ENCODE measurements around the gene WNT5A.

WNT5A gene

GRCh38 chr3:55486857-55487380, at the start of gene WNT5A:
TSS of gene WNT5A (minus strand) at chr3:55487306. CDS start at chr3:55486985, 321 bp downstream.
- DNase-seq (ENCODE audit: low read depth in 3 of 3): no peak

DNA sequence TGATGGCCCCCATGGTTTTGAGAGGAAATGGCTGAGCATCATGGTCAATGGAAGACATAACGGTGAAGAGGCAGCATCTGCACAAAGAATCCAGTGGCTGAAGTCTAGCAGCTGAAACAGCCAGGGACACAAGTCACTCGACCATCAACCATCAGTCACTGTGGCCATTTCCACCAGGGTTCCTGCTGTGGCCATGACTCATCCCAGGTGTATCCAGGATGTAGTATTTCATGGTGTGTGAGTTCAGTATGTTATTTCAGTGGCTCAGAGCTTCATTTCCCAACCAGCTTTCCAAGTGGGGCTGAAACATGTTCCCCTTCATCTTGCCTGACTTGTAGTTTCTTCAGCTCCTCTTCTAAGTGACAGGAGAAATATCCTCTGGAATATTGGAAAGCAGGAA, 47.8 kb upstream of the WNT5A start:
- no peak for DNase-seq (ENCODE audit: low read depth in 3 of 3)

GRCh38 chr3:55532806-55533205, 45.7 kb upstream of the WNT5A start:
- no peak for DNase-seq (ENCODE audit: low read depth in 3 of 3)

DNA sequence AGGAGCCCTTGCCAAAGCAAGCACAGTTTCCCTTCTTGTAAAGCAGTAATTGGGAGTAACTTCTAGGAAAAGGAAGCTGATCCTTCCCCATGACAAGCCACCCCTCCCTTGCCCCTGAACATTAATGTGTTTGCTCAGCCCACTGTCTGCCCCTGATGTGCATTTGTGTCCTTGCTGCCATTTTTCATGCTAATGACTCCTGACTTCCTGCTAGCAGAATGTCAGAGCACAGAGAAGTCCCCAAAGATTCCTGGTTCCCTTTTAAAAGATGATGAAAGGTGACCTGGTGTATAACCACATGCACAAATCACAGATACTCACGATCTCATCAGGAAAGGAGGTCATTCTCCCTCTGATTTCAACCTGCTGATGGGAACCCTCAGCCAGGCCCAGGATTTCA, 44.2 kb upstream of the WNT5A start:
- no peak for DNase-seq (ENCODE audit: low read depth in 3 of 3)

DNA sequence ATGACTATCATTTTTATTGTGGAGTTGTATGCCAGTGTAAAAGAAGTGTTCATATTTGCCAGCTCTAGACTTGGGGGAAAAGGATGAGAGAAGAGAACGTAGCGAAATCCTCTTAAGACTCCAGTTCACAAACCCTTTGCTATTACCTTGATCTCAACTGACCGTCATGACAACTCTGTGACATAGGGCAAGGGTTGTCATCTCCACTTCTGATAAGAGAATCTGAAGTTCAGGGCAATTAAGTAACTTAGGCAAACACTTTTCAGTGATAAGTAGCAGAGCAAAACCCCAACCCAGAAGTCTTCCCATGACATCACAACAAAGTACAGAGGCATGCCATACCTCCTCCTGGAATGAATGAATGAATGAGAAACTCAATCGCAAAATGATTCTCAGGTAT, 40.3 kb upstream of the WNT5A start:
- DNase-seq (ENCODE audit: low read depth in 3 of 3): no peak

DNA sequence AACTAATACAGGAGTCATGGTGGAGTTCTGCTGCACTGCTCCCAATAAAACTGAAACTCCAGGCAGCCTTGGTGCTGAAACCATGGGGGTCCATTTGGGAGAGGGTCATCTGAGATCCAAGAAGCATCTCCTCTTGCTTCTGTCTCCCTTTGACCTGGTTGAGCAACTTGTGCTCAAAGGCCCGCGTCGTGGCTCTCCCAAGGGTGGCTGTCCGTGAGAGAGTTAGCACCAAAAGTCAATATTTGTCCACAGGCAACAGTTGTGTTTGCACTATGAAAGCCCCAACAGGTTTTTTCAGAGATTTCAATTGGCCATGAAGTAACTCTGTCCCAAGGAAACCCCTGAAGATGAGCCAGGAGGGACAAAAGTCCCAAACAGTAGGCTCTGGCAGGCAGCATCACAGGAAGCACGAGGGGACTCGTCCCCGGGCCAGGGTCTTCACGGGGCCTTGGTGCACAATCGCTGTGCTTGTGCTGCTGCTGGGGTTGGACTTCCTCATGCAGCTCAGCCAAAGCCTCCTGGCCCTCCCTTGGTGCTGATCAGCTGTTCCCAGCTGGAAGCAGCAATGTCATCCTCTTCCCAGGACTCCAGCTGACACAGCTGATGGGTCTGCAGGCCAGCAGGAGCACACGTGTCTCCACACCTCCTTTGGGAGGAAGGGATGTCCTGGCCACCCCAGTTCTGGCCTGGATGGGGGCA, 39.4 kb upstream of the WNT5A start:
- DNase-seq (ENCODE audit: low read depth in 3 of 3): no peak

GRCh38 chr3:55525436-55525835, 38.3 kb upstream of the WNT5A start:
- no peak for DNase-seq (ENCODE audit: low read depth in 3 of 3)

- no peak for DNase-seq (ENCODE audit: low read depth in 3 of 3)
Observed at GRCh38 chr3:55524565-55525244, 37.6 kb upstream of the WNT5A start.

DNA sequence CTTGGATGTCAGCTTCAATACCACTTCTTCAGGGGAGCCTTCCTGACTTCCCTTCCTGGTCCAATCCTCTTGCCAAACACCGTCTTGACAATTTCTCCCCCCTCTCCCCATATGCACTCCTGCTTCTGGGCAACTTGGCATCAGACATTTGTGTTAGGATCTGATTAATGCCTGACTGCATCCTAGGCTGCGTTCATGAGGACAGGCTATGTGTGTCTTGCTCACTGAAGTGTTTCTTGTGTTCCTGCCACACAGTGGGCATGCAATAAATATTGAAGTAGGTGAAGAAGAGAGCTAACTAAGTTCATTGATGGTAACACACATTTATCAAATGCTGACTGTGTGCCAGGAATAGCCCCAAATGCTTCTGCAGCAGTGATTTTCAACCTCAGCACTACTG, 36.4 kb upstream of the WNT5A start:
- no peak for DNase-seq (ENCODE audit: low read depth in 3 of 3)

GRCh38 chr3:55521738-55522421, 34.8 kb upstream of the WNT5A start:
- no peak for DNase-seq (ENCODE audit: low read depth in 3 of 3)

GRCh38 chr3:55521064-55521737, 34.1 kb upstream of the WNT5A start:
- DNase-seq (ENCODE audit: low read depth in 3 of 3): no peak

- no peak for DNase-seq (ENCODE audit: low read depth in 3 of 3)
Observed at GRCh38 chr3:55519019-55519418, 31.9 kb upstream of the WNT5A start.

GRCh38 chr3:55518451-55518850, 31.3 kb upstream of the WNT5A start:
- DNase-seq (ENCODE audit: low read depth in 3 of 3): no peak

GRCh38 chr3:55516392-55517030, 29.4 kb upstream of the WNT5A start:
- no peak for DNase-seq (ENCODE audit: low read depth in 3 of 3)

DNA sequence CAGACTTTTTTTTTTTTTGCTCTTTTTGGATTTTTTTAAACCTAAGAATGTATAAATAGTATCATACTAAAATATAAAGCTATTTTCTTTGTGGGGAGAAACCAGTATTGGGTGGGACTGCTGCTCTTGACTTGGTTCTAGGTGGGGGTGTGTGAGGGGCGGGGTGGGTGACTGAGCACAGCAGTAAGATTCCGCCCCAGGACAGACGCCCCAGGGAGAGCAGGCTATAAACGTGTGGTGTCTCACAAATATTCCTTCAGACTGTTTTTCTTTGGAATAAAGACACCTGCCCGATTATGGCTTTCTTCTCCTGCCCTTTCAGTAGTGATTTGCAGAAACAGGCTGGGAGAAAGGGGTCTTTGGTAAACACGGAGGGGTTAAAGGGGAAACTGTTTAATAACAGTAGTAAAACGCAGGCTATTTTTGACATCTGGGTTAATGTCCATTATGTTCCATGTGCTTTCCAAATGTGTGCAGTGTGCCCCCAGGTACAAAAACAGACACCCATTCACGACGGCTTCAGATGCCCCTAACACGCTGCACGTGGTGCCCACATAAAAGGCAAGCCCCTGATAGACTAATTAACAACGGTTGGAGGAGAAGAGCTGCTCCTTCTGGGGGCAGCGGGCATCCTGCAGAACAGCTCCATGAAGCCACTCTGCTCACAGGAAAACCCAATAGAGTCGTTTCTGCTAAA, 28.6 kb upstream of the WNT5A start:
- DNase-seq (ENCODE audit: low read depth in 3 of 3): no peak

DNA sequence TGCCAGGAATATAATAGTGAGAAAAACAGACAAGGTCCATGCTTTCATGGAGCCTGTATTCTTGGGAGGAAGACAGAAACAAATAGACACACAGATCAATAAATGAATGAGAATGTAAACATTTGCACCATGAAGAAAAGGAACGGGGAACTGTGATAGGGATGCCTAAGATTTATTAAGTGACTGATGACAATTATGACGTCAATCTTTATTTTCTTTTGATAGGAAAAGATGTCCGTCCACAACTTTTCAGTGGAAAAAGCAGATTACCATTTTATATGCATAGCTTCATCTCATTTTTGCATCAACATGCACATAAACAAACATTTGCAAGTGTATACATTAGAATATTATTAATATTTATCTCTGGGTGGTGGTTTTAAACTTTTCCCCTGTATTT, 27.9 kb upstream of the WNT5A start:
- DNase-seq (ENCODE audit: low read depth in 3 of 3): no peak

DNA sequence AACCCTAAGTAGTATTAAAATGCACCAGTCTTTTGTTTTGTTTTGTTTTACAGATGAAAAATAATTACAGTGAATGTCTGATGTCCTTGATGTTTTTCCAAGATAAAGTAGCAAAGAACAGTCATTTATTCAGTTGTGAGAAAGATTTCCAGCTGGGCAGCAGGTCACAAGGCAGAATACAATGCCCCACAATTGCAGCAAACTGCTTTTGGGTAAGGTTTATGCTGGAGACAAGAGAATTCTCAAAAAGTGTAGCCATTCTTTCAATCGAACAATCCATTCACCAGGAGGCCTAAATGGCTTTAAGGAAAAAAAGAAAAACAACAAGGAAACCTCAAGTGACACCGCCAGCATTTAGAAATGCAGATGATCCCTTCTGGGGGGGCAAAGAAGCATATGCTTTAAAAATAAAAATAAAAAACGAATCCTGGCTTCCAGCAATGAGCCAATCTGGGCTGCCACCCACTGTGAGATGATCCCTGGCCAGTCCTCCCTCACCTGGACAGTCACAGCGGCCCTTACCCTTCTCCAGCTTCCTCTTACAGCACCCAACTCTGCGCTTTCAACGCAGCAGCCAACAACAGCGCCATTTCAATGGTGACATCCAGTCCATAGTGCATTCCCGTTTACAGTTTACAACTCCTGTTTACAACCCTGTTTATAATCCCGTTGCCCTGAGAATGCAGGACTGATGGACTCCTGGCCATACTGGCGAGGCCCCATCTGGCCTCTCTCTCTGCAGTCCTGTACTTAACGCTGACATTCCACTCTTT, 25.7 kb upstream of the WNT5A start:
- DNase-seq (ENCODE audit: low read depth in 3 of 3): no peak

DNA sequence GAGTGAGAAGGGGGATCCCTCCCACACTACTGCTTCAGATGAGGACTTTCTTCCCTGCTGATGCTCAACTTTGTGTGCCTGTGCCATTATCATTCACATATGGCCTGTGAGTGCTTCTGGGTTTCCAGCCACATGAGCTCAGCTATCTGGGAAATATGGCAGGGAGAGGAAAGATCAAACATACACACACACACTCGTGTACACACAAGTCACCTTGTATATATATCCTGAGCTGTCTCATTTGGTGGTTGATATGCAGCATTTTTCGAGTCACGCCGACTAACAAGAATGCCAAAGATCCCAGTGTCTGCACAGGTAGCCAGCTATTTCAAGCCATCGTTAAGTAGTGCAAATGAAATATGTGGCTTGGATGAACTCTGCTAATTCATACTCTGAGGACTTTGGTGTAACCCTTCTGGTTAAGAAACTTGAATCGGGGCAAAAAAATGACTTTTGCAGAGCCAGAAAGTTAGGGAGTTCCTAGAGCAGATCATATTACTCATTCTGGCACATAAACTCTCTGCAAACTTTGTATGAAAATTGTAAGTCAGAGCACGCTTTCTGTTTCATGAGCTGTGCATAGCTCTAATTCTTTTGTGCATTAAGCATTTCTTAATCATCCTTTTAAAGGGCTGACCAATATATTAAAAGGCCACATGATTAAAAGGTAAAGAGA, 24.9 kb upstream of the WNT5A start:
- no peak for DNase-seq (ENCODE audit: low read depth in 3 of 3)

DNA sequence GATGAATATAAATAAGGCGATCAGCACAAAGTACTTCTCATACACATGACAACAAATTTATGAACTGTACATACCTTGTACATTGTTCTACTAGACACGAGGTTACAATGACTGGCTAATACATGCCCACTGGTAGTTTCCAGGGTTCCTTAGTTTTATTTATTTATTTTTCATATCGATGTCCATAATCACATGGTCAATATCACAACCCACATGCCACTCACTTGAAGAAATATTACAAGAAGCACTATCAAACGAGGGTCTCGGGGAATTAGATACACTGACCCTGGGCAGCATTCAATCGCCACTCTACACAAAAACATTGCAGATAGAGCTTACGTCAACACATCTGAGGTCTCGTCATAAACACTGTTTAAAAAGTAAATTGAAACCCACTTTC, 21.2 kb upstream of the WNT5A start:
- no peak for DNase-seq (ENCODE audit: low read depth in 3 of 3)

DNA sequence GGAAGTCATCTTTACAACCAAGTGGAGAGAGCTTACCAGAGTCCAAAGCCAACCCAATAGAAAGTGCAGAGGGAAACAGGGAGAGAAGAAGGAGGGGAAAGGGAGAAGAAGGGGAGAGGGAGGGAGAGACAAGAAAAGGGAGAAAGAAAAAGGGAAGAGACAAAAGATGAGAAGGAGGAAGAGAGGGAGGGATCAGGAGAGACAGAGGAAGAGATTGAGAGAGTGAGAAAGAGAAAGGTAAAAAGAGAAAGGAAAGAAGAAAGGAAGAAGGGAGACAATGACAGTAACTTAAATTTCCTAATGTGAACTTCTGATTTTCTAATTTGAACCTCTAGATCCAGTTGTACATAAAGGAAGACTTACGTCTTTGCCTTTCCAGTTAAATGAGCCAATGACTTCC, 20.7 kb upstream of the WNT5A start:
- no peak for DNase-seq (ENCODE audit: low read depth in 3 of 3)

Measured in stimulated activated CD4-positive, alpha-beta T cell treated with anti-CD3 and anti-CD28 coated beads, TNF-alpha, amount 100 ng/mL, for 4 hours (primary cell).